D721Med (cell line): Measurements from ENCODE around the gene LAMP1.
"Not testable (repeated sequence)": the region's sequence is repeated elsewhere in the genome, so short reads cannot be mapped to it uniquely, and the experiment has no call there.

ENCODE experiments used
- DNase-seq: peaks from one replicate; pipeline ENCODE4 v3.0.0; 2011; ENCODE audit warnings: low spot score; ENCODE audit not compliant: insufficient read length
- FAIRE-seq: peaks from 2 replicates; lab custom pipeline; 2011; peaks lifted over from hg19 to GRCh38; lab: Jason Lieb, UNC
- TF ChIP-seq, protein P1 (sequence below): IDR thresholded peaks from 2 replicates; pipeline ENCODE4 v1.5.1; 2012; ENCODE audit warnings: mild to moderate bottlenecking, control low read depth; ENCODE audit not compliant: insufficient read depth; ENCODE audit errors: missing control alignments

LAMP1 gene

GRCh38 chr13:113342820-113343691 is 46.0 kb downstream of the LAMP1 start:
- TF ChIP-seq, protein P1, sequence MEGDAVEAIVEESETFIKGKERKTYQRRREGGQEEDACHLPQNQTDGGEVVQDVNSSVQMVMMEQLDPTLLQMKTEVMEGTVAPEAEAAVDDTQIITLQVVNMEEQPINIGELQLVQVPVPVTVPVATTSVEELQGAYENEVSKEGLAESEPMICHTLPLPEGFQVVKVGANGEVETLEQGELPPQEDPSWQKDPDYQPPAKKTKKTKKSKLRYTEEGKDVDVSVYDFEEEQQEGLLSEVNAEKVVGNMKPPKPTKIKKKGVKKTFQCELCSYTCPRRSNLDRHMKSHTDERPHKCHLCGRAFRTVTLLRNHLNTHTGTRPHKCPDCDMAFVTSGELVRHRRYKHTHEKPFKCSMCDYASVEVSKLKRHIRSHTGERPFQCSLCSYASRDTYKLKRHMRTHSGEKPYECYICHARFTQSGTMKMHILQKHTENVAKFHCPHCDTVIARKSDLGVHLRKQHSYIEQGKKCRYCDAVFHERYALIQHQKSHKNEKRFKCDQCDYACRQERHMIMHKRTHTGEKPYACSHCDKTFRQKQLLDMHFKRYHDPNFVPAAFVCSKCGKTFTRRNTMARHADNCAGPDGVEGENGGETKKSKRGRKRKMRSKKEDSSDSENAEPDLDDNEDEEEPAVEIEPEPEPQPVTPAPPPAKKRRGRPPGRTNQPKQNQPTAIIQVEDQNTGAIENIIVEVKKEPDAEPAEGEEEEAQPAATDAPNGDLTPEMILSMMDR = no peak
- no peak for FAIRE-seq
- no peak for DNase-seq

GRCh38 chr13:113343692-113343968 is 46.6 kb downstream of the LAMP1 start:
- DNase-seq (no peak), FAIRE-seq (no peak)
- TF ChIP-seq, protein P1 = no peak

GRCh38 chr13:113345486-113345885 is 48.4 kb downstream of the LAMP1 start:
- DNase-seq = no peak
- FAIRE-seq = no peak
- TF ChIP-seq, protein P1 = no peak

- not testable (repeated sequence) for DNase-seq, FAIRE-seq
These were observed 50.7 kb downstream of the LAMP1 start for GRCh38 chr13:113347736-113348225.

DNA sequence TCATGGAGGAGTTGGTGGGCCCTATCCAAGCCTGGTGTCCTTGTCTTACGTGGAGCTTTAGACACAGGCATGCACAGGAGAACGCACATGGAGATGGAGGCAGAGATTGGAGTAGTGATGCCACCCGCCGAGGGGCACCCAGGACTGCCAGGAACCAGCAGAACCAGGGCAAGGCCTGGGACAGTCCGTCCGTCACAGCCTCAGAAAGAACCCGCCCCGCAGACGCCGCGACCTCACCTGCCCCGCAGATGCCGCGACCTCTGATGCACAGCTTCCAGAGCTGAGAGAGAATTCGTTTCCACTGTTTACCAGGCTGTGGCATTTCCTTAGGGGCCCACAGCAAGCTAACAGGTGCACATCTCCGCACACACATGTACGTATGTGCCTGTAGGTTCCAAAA is 51.6 kb downstream of the LAMP1 start:
- DNase-seq (no peak), FAIRE-seq (no peak)
- TF ChIP-seq, protein P1 = no peak

DNA sequence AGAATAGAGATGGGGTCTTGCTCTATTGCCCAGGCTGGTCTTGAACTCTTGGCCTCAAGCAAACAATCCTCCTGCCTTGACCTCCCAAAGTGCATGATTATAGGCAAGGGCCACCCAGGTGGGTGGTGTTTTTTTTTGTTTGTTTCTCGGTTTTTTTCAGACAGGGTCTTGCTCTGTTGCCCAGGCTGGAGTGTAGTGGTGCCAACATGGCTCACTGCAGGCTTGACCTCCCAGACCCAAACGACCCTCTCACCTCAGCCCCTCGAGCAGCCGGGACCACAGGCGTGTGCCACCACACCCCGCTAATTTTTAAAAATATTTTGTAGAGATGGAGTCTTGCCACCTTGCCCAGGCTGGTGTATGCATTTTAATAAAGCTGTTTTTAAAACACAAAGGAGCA is 52.0 kb downstream of the LAMP1 start:
- no peak for DNase-seq
- TF ChIP-seq, protein P1 = no peak
- FAIRE-seq = no peak

GRCh38 chr13:113349491-113349890 is 52.5 kb downstream of the LAMP1 start:
- DNase-seq = no peak
- no peak for FAIRE-seq
- TF ChIP-seq, protein P1 = no peak
